IMR-90 (cell line): ENCODE results near the gene SNAP25. TPM values are rescaled to one million over a fixed set of nuclear protein-coding genes. Genes with fewer than 3 reads are reported as not detected.
A peak's percentile ranks its signal among the peaks of the same experiment; 100 is the strongest.

Source experiments
- ATAC-seq: fragments of 200-7000 bp; cut with Tn5 transposase; 2 replicates; pipeline ENCODE4 v1.9.1; 2020; ENCODE audit warnings: low read depth, mild to moderate bottlenecking, moderate library complexity
- BruUV-seq: library from RNA; stranded (reverse); fragments of 400-500 nt; replicated peaks from 2 replicates; lab custom pipeline; 2021; lab: Mats Ljungman, UMichigan
- CTCF ChIA-PET: fragments of 300-600 bp; formaldehyde crosslinking; extraction: SDS; loops from one replicate; lab custom pipeline; 2021; ENCODE audit warnings: antibody characterized with exemption; lab: Yijun Ruan, JAX
- POLR2A ChIA-PET: fragments of 300-600 bp; sonication (Branson Sonifier 250); formaldehyde crosslinking; loops from one replicate; lab custom pipeline; 2022; ENCODE audit warnings: antibody characterized with exemption; ENCODE audit not compliant: unreplicated experiment; lab: Charles Lee
- DNase-seq: peaks from one replicate; pipeline ENCODE4 v3.0.0; 2013
- H2AFZ ChIP-seq: replicated peaks from 2 replicates; pipeline ENCODE3; 2013; ENCODE audit warnings: low read length, mild to moderate bottlenecking; ENCODE audit not compliant: poor library complexity
- H2AK5ac ChIP-seq: 2 replicates; pipeline ENCODE4 v1.6.1; 2013; ENCODE audit warnings: low read depth, low read length, inconsistent platforms
- H2AK9ac ChIP-seq: replicated peaks from 2 replicates; pipeline ENCODE3; 2013; ENCODE audit warnings: mild to moderate bottlenecking, low read depth, low read length, moderate library complexity; ENCODE audit not compliant: poor library complexity
- H2BK120ac ChIP-seq: 2 replicates; pipeline ENCODE4 v1.6.1; 2013; ENCODE audit warnings: low read depth, low read length, inconsistent platforms
- H2BK15ac ChIP-seq: 3 replicates; pipeline ENCODE4 v1.6.1; 2013; ENCODE audit warnings: low read depth, low read length, inconsistent platforms
- H2BK20ac ChIP-seq: 2 replicates; pipeline ENCODE4 v1.6.1; 2013; ENCODE audit warnings: low read depth, mild to moderate bottlenecking, inconsistent platforms, low read length, moderate library complexity
- H2BK5ac ChIP-seq: 2 replicates; pipeline ENCODE4 v1.6.1; 2013; ENCODE audit warnings: mild to moderate bottlenecking, low read depth, low read length, inconsistent platforms; ENCODE audit not compliant: poor library complexity, severe bottlenecking
- H3K14ac ChIP-seq: replicated peaks from 2 replicates; pipeline ENCODE4 v1.6.1; 2013; ENCODE audit warnings: low read depth, low read length, inconsistent platforms
- H3K18ac ChIP-seq: 2 replicates; pipeline ENCODE4 v1.6.1; 2013; ENCODE audit warnings: low read depth, low read length, control low read depth
- H3K23ac ChIP-seq: 2 replicates; pipeline ENCODE4 v1.6.1; 2013; ENCODE audit warnings: low read depth, low read length, inconsistent platforms
- H3K27ac ChIP-seq: 2 replicates; pipeline ENCODE4 v1.5.1; 2013; ENCODE audit warnings: mild to moderate bottlenecking, control low read depth, low read length; ENCODE audit not compliant: insufficient read depth
- H3K27me3 ChIP-seq: 2 replicates; pipeline ENCODE4 v1.6.1; 2013; ENCODE audit warnings: low read length; ENCODE audit not compliant: control insufficient read depth, insufficient read depth
- H3K36me3 ChIP-seq: 2 replicates; pipeline ENCODE4 v1.6.1; 2013; ENCODE audit warnings: low read length, mixed read lengths; ENCODE audit not compliant: control insufficient read depth, insufficient read depth
- H3K4ac ChIP-seq: 2 replicates; pipeline ENCODE4 v1.6.1; 2013; ENCODE audit warnings: low read depth, low read length, inconsistent platforms
- H3K4me1 ChIP-seq: 2 replicates; pipeline ENCODE4 v1.6.1; 2013; ENCODE audit warnings: low read length, mixed read lengths; ENCODE audit not compliant: control insufficient read depth, insufficient read depth
- H3K4me2 ChIP-seq: 2 replicates; pipeline ENCODE4 v1.6.1; 2013; ENCODE audit warnings: low read depth, mild to moderate bottlenecking, control low read depth, low read length, moderate library complexity
- H3K4me3 ChIP-seq: 2 replicates; pipeline ENCODE4 v1.5.1; 2013; ENCODE audit warnings: low read depth, mild to moderate bottlenecking, control low read depth, low read length, moderate library complexity; ENCODE audit not compliant: insufficient read depth
- H3K56ac ChIP-seq: 2 replicates; pipeline ENCODE4 v1.6.1; 2013; ENCODE audit warnings: low read length, inconsistent platforms; ENCODE audit not compliant: insufficient read depth; ENCODE audit errors: extremely low read depth
- H3K79me1 ChIP-seq, 2 experiments: 2 replicates each; pipeline ENCODE4 v1.6.1; 2013; ENCODE audit warnings: low read length in 2 of 2, inconsistent platforms in 1 of 2, low read depth in 1 of 2
- H3K9ac ChIP-seq: 2 replicates; pipeline ENCODE4 v1.6.1; 2013; ENCODE audit warnings: low read depth, low read length, control low read depth
- H3K9me1 ChIP-seq: 2 replicates; pipeline ENCODE4 v1.6.1; 2013; ENCODE audit warnings: low read length, inconsistent platforms; ENCODE audit not compliant: insufficient read depth
- H3K9me3 ChIP-seq: 2 replicates; pipeline ENCODE4 v1.6.1; 2013; ENCODE audit warnings: low read length; ENCODE audit not compliant: control insufficient read depth, insufficient read depth
- H4K20me1 ChIP-seq: 2 replicates; pipeline ENCODE4 v1.6.1; 2013; ENCODE audit warnings: low read length, inconsistent platforms; ENCODE audit not compliant: insufficient read depth
- H4K5ac ChIP-seq: 2 replicates; pipeline ENCODE4 v1.6.1; 2013; ENCODE audit warnings: mild to moderate bottlenecking, low read depth, low read length, control low read depth
- H4K8ac ChIP-seq, 2 experiments: 2 replicates each; pipeline ENCODE4 v1.6.1; 2013; ENCODE audit warnings: low read depth in 2 of 2, low read length in 2 of 2, control low read depth in 1 of 2, inconsistent platforms in 1 of 2
- H4K91ac ChIP-seq: 2 replicates; pipeline ENCODE4 v1.6.1; 2013; ENCODE audit warnings: low read depth, low read length, inconsistent platforms; ENCODE audit not compliant: insufficient read depth
- BHLHE40 ChIP-seq: fragments of 150-350 bp; IDR thresholded peaks from 2 replicates; pipeline ENCODE4 v1.6.1; 2016; ENCODE audit warnings: mild to moderate bottlenecking, low read depth, low read length
- CEBPB ChIP-seq: IDR thresholded peaks from 2 replicates; pipeline ENCODE4 v1.6.1; 2012; ENCODE audit warnings: low read depth, low read length, improper control_type of control experiment
- CHD1 ChIP-seq: IDR thresholded peaks from 2 replicates; pipeline ENCODE4 v1.6.1; 2012; ENCODE audit warnings: low read depth, low read length, improper control_type of control experiment
- ELK1 ChIP-seq: fragments of 150-350 bp; IDR thresholded peaks from 2 replicates; pipeline ENCODE4 v1.6.1; 2016; ENCODE audit warnings: low read depth, mild to moderate bottlenecking, low read length, moderate library complexity, borderline replicate concordance
- MAFK ChIP-seq: IDR thresholded peaks from 2 replicates; pipeline ENCODE4 v1.6.1; 2012; ENCODE audit warnings: low read depth, low read length, improper control_type of control experiment
- POLR2A ChIP-seq: IDR thresholded peaks from 2 replicates; pipeline ENCODE4 v1.6.1; 2012; ENCODE audit warnings: mild to moderate bottlenecking, low read depth, low read length
- WGBS, 2 experiments: methylation state at CpG; one replicate each; pipeline versions ENCODE4 v1.1.5 to v1.1.7; 2013; ENCODE audit warnings: missing lambda C conversion rate in 2 of 2; ENCODE audit not compliant: insufficient read length in 1 of 2; ENCODE audit errors: extremely low coverage in 2 of 2; 5-methylcytosine and 5-hydroxymethylcytosine counted together
- dilution Hi-C: fragments of 300-500 bp; cut with HindIII; formaldehyde crosslinking; loops from one replicate; pipeline ENCODE4 v1.14.3; 2018; ENCODE audit warnings: low sequenced_read_pairs; ENCODE audit not compliant: unreplicated experiment
- in situ Hi-C: fragments of 300-500 bp; cut with MboI; formaldehyde crosslinking; loops from 3 replicates; pipeline ENCODE4 v1.14.3; 2019; ENCODE audit warnings: low sequenced_read_pairs, inconsistent platforms, mixed read lengths
- intact Hi-C: fragments of 100-400 bp; cut with micrococcal nuclease; formaldehyde crosslinking; loops from 2 replicates; pipeline ENCODE4 v1.10.0; 2022
- polyA plus RNA-seq, 3 experiments: library from polyadenylated mRNA; depleted of rRNA; stranded (reverse); fragments of >200 nt; gene quantifications; 2 replicates each; pipeline ENCODE4 v1.2.3, GENCODE V29; 2012; ENCODE audit warnings: low replicate concordance in 1 of 3
- total RNA-seq: library from RNA; depleted of rRNA; stranded (reverse); fragments of >200 nt; gene quantifications from 2 replicates; pipeline ENCODE4 v1.2.3, GENCODE V29; 2012

Gene SNAP25
- total and polyA plus RNA-seq, 2 of the 4 experiments (the other 2 are of a cell fraction), result 1.1 to 2.8 TPM

- peak; percentile 79 for DNase-seq
- Histone ChIP-seq H4K20me1 (no peaks in the 10 kb centered on the region), H3K4me3 (no peak overlapping the region), H3K27me3 (no peaks in the 10 kb centered on the region), H2BK15ac (no peak overlapping the region), H4K5ac (no peak overlapping the region), H2AK5ac (no peak overlapping the region), H3K79me1 (no peaks in the 10 kb centered on the region), H3K36me3 (no peaks in the 10 kb centered on the region), H3K27ac (peak overlapping the region; percentile 79; the same call in 1 of the 2 replicates), H2AK9ac (no peak overlapping the region), H3K4ac (no peak overlapping the region), H3K14ac (no peak overlapping the region), H2BK120ac (peak overlapping the region; percentile 65; the same call in 1 of the 2 replicates), H4K91ac (no peak overlapping the region), H3K9me1 (peaks cover 5% of the 10 kb centered on the region; the same call in 1 of the 2 replicates), H3K9ac (0 out of 2 replicates have a peak overlapping the region, but pooled peaks have one; percentile 18), H2BK20ac (no peak overlapping the region), H3K56ac (no peak overlapping the region), H3K4me2 (peak overlapping the region; percentile 64), H3K4me1 (peaks cover 22% of the 10 kb centered on the region), H2BK5ac (peak overlapping the region; percentile 15), H3K9me3 (no peaks in the 10 kb centered on the region), H3K18ac (no peak overlapping the region; the same call in 1 of the 2 replicates), H4K8ac (0 out of 4 replicates have a peak overlapping the region, but pooled peaks of 1 of the 2 experiments have one; percentile 33), H2AFZ (no peak overlapping the region), H3K23ac (no peak overlapping the region; the same call in 1 of the 2 replicates)
- in situ Hi-C loops, result no loop called here
- intact Hi-C loops, result no loop called here
- ChIA-PET CTCF (interaction anchor here (0.5 kb wide), 1 partner anchor 392 kb away, joined by 5 read pairs; no protein-coding TSS in a partner anchor), POLR2A (no interaction called here)
- WGBS, 2 experiments, result no CpG with 5 or more reads among the region's 2 CpGs
- TF ChIP-seq BHLHE40, result peak; percentile 66; the same call in 1 of the 2 replicates
- no peak for TF ChIP-seq MAFK
- TF ChIP-seq POLR2A, result no peak
- TF ChIP-seq ELK1, result no peak
- TF ChIP-seq CEBPB, result no peak
- no peak for TF ChIP-seq CHD1
- no TSS peak for BruUV-seq
- ATAC-seq, result peak; percentile 67
- dilution Hi-C loops, result no loop called here
Measured at GRCh38 chr20:10314198-10314597, 95.6 kb downstream of the SNAP25 start.
